Peyer's patch (tissue), 4 donors: Measurements from ENCODE around the gene ZNF513. TPM values are rescaled to one million over a fixed set of nuclear protein-coding genes. Genes with fewer than 3 reads are reported as not detected.
"Not testable (repeated sequence)": the region's sequence is repeated elsewhere in the genome, so short reads cannot be mapped to it uniquely, and the experiment has no call there.

Source experiments
- DNase-seq, 3 donors: peaks; one replicate each; pipeline ENCODE4 v3.0.0-alpha.2; 2017 to 2019
- H3K27ac ChIP-seq, 4 donors: fragments of 200-600 bp; sonication (generic); one replicate each; pipeline ENCODE4 v1.5.1; 2016 to 2019
- H3K27me3 ChIP-seq, 2 donors: fragments of 200-600 bp; sonication (generic); one replicate each; pipeline ENCODE4 v1.5.1; 2019
- H3K36me3 ChIP-seq, 3 donors: fragments of 200-600 bp; sonication (generic); one replicate each; pipeline ENCODE4 v1.5.1; 2016 to 2019
- H3K4me1 ChIP-seq, 4 donors: fragments of 200-600 bp; sonication (generic); one replicate each; pipeline ENCODE4 v1.5.1; 2016 to 2019
- H3K4me3 ChIP-seq, 4 donors: fragments of 200-600 bp; sonication (generic); 1 replicate in 3 of 4; 2 replicates in 1 of 4; pipeline ENCODE4 v1.5.1; 2016 to 2019; ENCODE audit warnings: mild to moderate bottlenecking in 1 of 4
- H3K9me3 ChIP-seq, 4 donors: fragments of 200-600 bp; sonication (generic); one replicate each; pipeline ENCODE4 v1.5.1; 2016 to 2019; ENCODE audit warnings: mild to moderate bottlenecking in 1 of 4
- POLR2A ChIP-seq, 2 donors: fragments of 450-650 bp; IDR thresholded peaks; one replicate each; pipeline ENCODE4 v1.5.1; 2017; ENCODE audit warnings: antibody characterized with exemption in 2 of 2, mild to moderate bottlenecking in 2 of 2, moderate library complexity in 2 of 2
- total RNA-seq, 4 donors: library from RNA; depleted of rRNA; stranded (reverse); fragments of >200 nt; gene quantifications; one replicate each; pipeline ENCODE4 v1.1.0, GENCODE V29; 2016
- TF ChIP-seq, protein P1 (sequence below), 6 experiments: fragments of 450-650 bp in 4 of 6; fragments of 200-600 bp in 2 of 6; sonication (generic) in 1 of 6; IDR thresholded peaks; one replicate each; pipeline ENCODE4 v1.5.1; 2017 to 2019; ENCODE audit warnings: antibody characterized with exemption in 6 of 6, mild to moderate bottlenecking in 3 of 6, moderate library complexity in 1 of 6

Gene ZNF513, protein sequence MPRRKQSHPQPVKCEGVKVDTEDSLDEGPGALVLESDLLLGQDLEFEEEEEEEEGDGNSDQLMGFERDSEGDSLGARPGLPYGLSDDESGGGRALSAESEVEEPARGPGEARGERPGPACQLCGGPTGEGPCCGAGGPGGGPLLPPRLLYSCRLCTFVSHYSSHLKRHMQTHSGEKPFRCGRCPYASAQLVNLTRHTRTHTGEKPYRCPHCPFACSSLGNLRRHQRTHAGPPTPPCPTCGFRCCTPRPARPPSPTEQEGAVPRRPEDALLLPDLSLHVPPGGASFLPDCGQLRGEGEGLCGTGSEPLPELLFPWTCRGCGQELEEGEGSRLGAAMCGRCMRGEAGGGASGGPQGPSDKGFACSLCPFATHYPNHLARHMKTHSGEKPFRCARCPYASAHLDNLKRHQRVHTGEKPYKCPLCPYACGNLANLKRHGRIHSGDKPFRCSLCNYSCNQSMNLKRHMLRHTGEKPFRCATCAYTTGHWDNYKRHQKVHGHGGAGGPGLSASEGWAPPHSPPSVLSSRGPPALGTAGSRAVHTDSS
- total RNA-seq, result 10 to 100 TPM; 15.7 to 31.1 (median 24.7) TPM

DNA sequence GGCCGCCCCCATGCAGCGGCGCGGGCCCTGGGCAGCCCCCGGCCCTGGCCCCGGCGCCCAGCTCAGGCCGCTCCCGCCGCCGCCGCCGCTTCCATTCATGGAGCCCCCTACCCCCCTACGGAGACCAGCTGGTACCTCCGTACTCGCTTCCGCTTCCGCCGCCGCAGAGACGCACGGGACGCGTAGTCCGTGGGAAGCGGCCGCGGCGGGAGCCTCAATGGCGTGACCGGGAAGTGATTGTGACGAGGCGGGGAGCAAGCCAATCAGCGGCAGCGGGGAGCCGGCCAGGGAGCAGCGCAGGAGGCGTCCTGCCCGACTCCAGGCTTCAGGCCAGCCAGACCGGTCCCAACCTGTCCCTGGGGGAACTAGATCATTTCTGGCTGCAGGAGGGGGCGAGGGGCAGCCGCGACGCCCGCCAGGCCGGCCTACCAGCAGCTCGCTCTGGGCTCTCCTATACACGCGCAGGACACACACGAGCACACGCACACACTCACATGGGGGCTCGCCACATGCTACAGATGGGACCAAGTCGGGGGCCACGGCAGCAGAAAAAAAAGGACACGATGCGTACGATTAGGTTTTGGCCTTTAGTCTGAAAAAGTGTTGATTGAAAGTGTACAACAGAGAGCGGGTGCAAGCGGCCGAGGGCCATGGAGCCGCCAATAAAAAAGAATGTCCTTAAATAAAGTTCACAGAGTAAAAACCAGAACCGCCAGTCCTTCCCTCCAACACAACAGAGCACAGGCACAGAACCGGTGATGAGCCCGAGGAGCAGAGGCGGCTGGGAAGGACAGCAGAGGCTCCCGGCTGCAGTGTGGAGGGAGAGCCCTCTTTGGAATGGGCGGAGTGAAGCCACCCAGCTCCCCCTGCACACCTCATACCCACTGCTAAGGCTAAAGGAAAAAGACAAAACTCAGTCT, at the start of gene ZNF513:
TSS of gene ZNF513 (minus strand) at position 109 of the 920 bp plus-strand sequence. CDS start 208 bp downstream, outside the sequence.
- H3K27me3 ChIP-seq, result no peaks in the 10 kb centered on the region
- H3K27ac ChIP-seq, result peak within 1 kb of the TSS; percentile 85 to 88 (median 88)
- H3K36me3 ChIP-seq, result peaks cover 0 to 69% (median 0%) of the 10 kb centered on the region in 3 donors
- peak within 1 kb of the TSS; percentile 61 to 94 (median 75) for H3K4me3 ChIP-seq
- H3K9me3 ChIP-seq, result no peaks in the 10 kb centered on the region
- TF ChIP-seq, protein P1, sequence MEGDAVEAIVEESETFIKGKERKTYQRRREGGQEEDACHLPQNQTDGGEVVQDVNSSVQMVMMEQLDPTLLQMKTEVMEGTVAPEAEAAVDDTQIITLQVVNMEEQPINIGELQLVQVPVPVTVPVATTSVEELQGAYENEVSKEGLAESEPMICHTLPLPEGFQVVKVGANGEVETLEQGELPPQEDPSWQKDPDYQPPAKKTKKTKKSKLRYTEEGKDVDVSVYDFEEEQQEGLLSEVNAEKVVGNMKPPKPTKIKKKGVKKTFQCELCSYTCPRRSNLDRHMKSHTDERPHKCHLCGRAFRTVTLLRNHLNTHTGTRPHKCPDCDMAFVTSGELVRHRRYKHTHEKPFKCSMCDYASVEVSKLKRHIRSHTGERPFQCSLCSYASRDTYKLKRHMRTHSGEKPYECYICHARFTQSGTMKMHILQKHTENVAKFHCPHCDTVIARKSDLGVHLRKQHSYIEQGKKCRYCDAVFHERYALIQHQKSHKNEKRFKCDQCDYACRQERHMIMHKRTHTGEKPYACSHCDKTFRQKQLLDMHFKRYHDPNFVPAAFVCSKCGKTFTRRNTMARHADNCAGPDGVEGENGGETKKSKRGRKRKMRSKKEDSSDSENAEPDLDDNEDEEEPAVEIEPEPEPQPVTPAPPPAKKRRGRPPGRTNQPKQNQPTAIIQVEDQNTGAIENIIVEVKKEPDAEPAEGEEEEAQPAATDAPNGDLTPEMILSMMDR (IDR thresholded peaks at IDR 0.05), result no peak
- peak; percentile 38 to 66 for TF ChIP-seq POLR2A (IDR thresholded peaks at IDR 0.05)
- peak; percentile 95 to 97 (median 97) for DNase-seq
- peaks cover 0 to 25% (median 0%) of the 10 kb centered on the region in 4 donors for H3K4me1 ChIP-seq

DNA sequence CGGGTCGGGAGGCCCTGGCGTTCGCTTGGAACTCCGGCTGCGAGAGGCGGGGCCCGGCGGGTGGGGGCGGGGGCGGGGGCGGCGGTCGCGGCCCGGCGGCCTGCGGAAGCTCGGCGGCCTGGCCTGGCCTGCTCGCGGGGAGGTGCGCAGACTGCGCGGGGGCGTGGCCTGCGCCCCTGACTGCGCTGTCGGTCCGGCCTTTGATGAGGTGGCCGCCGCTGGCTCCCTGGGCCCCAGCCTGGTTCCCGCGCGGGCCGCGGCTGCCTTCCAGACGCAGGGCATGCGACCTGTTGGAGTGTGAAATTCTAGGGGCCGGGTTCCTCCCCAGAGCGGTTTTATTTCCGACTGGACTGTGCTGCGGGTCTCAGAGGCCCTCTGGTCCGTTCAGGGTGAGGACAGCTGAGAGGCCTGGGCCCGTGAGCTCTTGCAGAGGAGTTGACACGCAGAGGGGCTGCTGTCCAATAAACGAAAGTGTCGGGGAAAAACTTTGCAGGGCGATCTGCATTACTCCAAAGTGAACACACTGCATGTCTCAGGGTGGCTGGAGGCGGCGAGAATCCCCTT, 48.5 kb upstream of the ZNF513 start:
- Histone ChIP-seq H3K4me1 (peaks cover 0 to 34% (median 11%) of the 10 kb centered on the region in 4 donors), H3K36me3 (peaks cover 0 to 12% (median 0%) of the 10 kb centered on the region in 3 donors), H3K27ac (peak overlapping the region; percentile 95 to 100 (median 98)), H3K27me3 (no peaks in the 10 kb centered on the region), H3K9me3 (no peaks in the 10 kb centered on the region), H3K4me3 (peak overlapping the region; percentile 78 to 99 (median 86))
- DNase-seq, result peak; percentile 74 to 94 (median 92)
- TF ChIP-seq, protein P1 (IDR thresholded peaks at IDR 0.05), result peak in 1 of 6 experiments; percentile 12
- no peak for TF ChIP-seq POLR2A (IDR thresholded peaks at IDR 0.05)

DNA sequence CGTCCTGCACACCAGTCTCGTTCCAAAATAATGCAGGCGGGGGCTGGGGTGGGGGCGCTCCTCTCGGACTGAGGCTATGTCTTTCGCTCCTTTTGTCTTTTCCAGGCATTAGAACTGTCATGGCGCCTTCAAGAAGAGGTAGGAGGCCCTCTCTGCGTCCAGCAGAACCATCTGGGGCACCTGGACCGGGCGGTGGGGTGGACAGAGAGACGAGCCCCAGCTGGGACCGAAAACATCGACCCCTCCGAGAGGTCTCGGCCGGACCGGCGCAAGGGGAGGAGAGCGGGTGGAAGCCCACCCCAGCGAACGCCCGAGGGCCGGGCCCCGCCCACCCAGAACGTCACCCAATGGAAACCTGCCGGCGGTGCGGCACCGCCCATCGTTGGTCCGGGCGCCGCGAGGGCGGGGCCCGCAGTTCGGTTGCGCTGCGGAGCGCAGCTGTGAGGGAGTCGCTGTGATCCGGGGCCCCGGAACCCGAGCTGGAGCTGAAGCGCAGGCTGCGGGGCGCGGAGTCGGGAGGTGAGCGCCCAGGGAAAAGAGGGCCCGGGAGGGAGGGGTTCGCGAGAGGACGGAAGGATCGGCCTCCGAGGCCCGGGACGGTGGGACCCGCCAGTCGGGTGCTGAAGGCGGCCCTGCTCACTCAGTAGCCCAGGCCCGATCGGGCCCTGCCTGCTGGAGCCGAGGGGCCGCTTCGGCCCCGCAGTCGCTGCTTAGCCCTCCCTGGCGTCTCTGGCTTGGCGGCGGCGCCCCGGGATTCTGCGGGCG, 47.9 kb upstream of the ZNF513 start, which contains the start of gene NRBP1:
TSS of gene NRBP1 (plus strand) at position 419 of the 765 bp plus-strand sequence. CDS start 4,643 bp downstream, outside the sequence.
- peak; percentile 89 to 97 (median 96) for DNase-seq
- H3K27me3 ChIP-seq, result no peaks in the 10 kb centered on the region
- peak; percentile 96 to 97 for TF ChIP-seq POLR2A (IDR thresholded peaks at IDR 0.05)
- TF ChIP-seq, protein P1 (IDR thresholded peaks at IDR 0.05), result peak in 1 of 6 experiments; percentile 8
- H3K36me3 ChIP-seq, result peaks cover 0 to 5% (median 0%) of the 10 kb centered on the region in 3 donors
- H3K27ac ChIP-seq, result peak within 1 kb of the TSS; percentile 95 to 100 (median 98)
- peak within 1 kb of the TSS; percentile 78 to 99 (median 86) for H3K4me3 ChIP-seq
- peaks cover 0 to 34% (median 11%) of the 10 kb centered on the region in 4 donors for H3K4me1 ChIP-seq
- no peaks in the 10 kb centered on the region for H3K9me3 ChIP-seq

DNA sequence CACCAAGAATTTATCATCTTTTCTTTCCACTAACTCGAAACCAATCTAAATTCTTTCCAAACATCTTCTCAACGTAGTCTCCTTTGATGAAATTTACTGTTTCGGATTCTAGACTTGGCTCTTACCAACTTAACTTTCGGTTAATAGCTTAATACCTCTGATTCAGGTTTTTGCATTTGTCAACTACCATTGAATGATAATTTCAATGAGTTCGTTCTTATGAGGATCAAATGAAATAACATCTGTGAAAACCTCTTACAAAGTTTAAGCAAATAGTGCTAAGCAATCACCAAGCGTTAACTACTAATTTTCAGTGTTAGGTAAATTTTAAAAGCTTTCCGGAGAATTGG, 47.3 kb upstream of the ZNF513 start:
- TF ChIP-seq, protein P1 (IDR thresholded peaks at IDR 0.05), result no peak
- no peak for TF ChIP-seq POLR2A (IDR thresholded peaks at IDR 0.05)
- H3K9me3 ChIP-seq, result no peaks in the 10 kb centered on the region
- no peaks in the 10 kb centered on the region for H3K27me3 ChIP-seq
- H3K4me1 ChIP-seq, result peaks cover 0 to 34% (median 11%) of the 10 kb centered on the region in 4 donors
- peak overlapping the region; percentile 78 to 99 (median 86) for H3K4me3 ChIP-seq
- no peak for DNase-seq
- H3K36me3 ChIP-seq, result no peaks in the 10 kb centered on the region
- H3K27ac ChIP-seq, result peak overlapping the region; percentile 95 to 100 (median 98)

DNA sequence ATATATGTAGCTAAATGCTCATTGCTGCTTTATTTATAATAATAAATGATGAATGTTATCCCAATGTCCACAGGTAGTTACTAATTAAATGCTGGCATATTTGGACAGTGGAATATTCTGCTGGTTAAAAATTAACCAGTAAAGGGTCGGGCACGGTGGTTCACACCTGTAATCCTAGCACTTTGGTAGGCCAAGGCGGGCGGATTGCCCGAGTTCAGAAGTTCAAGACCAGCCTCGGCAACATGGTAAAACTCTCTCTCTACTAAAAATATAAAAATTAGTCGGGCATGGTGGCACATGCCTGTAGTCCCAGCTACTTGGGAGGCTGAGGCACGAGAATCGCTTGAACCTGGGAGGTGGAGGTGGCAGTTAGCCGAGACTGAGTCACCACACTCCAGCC, 44.5 kb upstream of the ZNF513 start:
- peaks cover 0 to 15% (median 3%) of the 10 kb centered on the region in 4 donors for H3K4me1 ChIP-seq
- not testable (repeated sequence) for H3K27me3 ChIP-seq, DNase-seq, H3K9me3 ChIP-seq, H3K36me3 ChIP-seq, H3K4me3 ChIP-seq, H3K27ac ChIP-seq
